GM21515 (cell line): Measurements from ENCODE around the gene PARK7.
"Not testable (repeated sequence)": the region's sequence is repeated elsewhere in the genome, so short reads cannot be mapped to it uniquely, and the experiment has no call there.

Experiments used
- ATAC-seq: cut with Tn5 transposase; IDR thresholded peaks from one replicate; pipeline ENCODE4 v1.9.1; 2021; ENCODE audit not compliant: unreplicated experiment

PARK7 gene

DNA sequence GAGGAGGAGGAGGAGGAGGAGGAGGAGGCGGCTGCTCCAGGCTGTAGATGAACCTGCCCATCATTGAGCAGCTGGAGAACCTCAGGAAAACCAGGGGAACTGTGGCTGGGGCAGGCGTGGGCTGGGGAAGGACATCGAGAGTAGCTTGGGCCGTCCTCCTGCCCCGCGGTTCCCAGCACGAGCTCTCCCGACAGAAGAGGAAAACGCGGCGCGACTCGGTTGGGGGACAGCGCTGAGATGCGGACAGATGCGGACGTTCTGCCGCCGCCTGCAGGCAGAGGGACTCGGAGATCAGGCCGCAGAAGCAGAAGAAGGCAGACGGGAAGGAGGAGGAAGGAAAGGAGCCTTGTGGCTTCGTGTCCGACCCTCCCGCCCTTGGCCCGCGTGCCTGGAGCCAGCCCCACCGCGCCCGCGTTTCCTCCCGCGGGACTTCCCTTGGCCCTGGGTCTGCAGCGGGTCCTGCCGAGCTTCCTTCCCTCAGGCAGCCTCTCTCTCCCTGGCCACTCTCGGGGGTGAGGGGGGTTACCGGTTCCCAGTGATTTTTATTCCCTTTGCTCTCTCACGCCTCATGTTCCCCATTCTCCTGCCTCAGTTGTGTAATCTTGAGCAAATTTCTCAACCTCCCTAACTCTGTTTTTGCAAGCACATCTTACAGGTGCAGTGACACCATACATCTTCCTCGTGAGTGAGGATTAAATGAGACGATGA, 19.1 kb upstream of the PARK7 start:
- no peak for ATAC-seq

DNA sequence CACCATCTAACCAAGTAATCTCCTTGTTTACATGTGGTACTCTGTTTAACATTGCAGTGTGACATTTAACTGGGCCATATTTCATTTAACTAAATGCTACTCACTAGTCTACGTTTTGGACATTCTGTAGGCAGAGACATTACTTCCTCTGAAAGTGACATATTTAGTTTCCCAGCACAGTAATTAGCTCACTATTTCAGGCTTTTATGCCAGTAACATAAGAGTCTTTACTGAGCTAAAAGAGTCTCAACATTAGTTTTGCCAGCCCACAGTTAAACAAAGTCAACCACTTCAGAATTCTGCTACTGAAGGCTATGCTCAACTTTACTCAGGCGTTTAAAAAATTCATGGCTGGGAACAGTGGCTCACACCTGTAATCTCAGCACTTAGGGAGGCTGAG, 18.3 kb upstream of the PARK7 start:
- no peak for ATAC-seq

DNA sequence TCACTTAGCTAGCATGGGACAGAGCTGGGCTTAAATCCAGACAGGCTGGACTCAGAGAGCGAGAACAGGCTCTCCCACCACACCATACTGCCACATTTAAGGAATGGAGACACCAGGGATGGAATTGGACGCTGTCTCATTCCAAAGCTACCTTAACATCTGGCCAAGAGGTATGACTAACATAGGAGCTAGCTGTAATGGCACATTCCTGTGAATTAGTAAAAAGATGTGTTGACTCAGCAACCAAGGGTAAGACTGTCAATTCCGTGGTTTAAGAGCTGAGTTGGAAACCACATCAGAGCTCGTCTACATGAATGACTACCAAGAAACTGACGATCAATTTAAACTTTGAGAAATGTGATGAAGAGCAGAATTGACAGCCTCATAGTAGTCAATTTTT, 12.6 kb upstream of the PARK7 start:
- no peak for ATAC-seq

GRCh38 chr1:7952791-7953190, 8.7 kb upstream of the PARK7 start:
- ATAC-seq: not testable (repeated sequence)

DNA sequence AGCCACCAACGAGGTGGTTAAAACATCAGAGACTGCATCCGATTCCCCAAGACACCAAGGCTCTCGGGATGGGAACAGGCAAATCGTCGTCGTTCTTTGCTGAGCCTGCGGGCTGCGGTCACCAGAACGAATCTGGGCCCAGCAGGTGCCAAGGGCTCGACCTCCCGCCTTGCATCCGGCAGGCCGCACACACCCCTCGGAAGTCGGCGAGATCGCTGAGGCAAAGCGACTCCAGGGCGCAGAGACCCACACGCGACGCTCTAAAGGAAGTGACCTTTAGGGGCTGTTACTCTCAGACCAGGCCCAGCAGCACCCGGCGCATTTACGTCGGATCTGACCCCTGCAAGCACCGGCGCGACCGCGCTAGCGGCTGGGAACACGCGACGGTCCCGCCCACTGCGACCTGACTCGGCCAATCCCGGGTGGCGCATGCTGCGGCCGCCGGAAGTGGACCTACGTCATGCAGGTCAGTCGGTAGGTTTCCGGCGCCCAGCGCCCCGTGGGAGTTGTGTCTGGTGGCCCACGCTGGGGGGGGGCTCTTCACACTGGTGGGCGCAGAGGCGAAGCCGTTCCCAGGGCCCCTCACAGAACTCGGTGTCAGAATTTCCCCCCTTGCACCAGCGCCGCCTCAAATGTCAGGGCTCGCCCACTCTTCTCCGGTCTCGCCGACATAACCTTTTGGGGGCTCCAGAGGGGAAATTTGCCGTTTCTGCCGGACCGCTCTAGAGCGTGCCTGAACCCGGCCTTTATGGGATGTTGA, 7.5 kb upstream of the PARK7 start:
- ATAC-seq: peak; percentile 94

GRCh38 chr1:7954683-7955082, 6.8 kb upstream of the PARK7 start:
- ATAC-seq: no peak

DNA sequence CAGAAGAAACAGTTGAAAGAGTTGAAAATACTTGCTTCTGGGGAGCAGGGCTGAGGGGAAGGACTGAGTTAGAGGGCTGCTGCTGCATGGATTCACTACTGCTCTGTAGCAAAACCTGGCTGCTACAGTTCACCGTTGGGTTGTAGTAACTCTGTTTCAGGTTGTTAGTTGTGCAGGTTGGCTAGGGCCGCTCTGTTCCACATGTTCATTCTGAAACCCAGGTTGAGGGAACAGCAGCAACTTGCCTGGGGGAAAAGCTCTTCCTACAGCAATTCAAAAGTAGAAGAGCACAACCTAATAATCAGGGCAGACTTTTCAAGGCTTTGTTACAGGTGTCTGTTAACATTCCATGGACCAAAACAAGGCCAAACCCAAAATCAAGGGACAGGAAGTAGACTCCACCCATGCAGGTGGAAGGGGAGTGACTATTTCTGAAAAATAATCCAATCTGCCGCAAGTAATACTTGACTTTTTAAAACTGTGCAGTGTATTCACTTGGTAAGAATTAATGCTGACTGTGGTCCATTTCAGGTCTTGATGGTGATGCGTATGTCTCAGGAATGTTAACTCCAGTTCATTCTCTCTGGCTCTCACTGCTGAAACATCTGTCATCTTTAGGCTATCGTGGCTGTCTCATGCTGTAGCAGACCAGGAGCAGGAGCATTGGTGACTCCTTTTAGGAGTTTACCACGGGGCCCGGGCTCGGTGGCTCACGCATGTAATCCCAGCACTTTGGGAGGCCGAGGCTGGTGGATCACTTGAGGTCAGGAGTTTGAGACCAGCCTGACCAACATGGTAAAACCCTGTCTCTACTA, 5.1 kb upstream of the PARK7 start:
- no peak for ATAC-seq

DNA sequence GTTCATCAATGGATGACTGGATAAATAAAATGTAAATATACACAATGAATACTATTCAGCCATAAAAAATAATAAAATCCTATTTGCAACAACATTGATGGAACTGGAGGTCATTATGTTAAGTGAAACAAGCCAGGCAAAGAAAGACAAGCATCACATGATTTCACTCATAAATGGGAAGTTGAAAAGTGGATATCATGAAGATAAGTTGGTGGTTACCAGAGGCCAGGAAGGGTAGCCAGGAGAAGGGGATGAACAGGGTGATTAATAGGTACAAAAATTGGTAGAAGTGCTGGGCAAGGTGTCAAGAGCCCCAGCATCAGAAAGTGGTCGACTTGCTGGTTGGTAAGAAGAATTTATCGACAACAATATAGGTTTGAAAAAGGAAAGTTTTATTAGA, 1.3 kb upstream of the PARK7 start:
- ATAC-seq: no peak

DNA sequence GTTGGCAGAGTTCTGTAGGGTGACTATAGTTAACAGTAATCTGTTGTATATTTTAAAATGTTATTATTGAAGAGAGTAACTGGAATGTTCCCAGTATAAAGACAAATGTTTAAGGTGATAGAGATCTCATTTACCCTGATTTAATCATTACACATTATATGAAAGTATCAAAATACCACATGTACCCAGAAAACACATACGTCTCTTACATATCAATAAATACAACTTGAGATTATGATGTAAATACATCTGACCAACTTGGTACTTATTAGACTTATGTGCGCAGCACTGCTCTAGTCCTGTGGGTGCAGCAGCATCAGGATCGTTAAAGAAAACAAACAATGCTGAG, 670 bp upstream of the PARK7 start:
- ATAC-seq: no peak

DNA sequence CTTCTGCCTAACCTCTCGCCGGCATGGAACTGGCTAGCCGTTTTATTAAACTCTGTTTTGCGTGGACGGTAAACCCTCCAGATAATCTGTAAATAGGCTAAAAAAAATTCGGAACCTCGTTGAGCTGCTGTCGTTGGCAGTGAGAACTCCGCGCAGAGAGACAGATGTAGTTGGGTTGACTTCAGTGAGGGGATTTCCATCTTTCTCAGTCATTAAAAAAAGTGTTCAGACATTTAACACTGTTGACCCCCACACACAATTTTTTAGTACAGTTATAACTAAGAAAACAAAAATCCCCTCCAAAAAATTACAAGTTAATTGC, 464 bp downstream of the PARK7 start:
- peak; percentile 12 for ATAC-seq

- ATAC-seq: no peak
These were observed 1.3 kb downstream of the PARK7 start for GRCh38 chr1:7962636-7963377.

DNA sequence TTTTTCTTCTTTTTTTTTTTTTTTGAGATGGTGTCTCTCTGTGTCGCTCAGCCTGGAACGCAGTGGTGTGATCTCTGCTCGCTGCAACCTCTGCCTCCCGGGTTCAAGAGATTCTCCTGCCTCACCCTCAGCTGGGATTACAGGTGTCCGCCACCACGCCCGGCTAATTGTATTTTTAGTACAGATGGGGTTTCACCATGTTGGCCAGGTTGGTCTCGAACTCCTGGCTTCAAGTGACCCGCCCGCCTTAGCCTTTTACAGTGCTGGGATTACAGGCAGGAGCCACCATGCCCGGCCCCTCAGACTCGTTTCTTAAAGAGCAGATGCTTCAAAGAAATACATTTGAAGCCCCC, 1.8 kb downstream of the PARK7 start:
- not testable (repeated sequence) for ATAC-seq

DNA sequence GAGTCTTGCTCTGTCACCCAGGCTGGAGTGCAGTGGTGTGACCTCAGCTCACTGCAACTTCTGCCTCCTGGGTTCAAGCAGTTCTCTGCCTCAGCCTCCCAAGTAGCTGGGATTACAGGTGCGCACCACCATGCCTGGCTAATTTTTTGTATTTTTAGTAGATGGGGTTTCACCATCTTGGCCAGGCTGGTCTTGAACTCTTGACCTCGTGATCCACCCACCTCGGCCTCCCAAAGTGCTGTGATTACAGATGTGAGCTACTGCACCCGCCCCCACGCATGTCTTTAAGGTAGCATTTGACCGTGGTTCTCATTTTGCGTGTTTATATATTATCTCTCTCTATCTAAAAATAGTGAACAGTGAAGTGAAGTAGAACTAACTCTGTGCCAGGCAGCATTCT, 2.3 kb downstream of the PARK7 start:
- not testable (repeated sequence) for ATAC-seq

DNA sequence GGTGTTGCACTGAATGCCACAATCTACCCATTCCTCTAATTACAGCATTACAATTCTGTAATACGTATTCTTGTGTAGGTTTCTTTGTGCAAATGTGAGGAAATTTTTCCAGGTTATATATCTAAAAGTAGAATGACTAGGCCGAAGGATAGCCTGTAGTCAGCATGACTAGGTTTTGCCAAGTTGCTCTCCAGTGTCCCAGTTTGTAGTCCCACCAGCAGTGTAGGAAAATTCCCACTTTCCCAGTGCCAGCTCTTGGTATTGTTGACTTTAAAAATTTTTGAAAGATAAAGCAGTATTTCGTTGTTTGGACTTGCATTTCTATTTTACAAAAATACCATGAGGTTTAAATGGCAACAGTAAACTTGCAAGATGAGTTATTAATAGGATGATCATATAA, 3.0 kb downstream of the PARK7 start:
- no peak for ATAC-seq

- ATAC-seq: no peak
These were observed 5.7 kb downstream of the PARK7 start for GRCh38 chr1:7967196-7967595.

GRCh38 chr1:7967651-7968050, 6.1 kb downstream of the PARK7 start:
- no peak for ATAC-seq

DNA sequence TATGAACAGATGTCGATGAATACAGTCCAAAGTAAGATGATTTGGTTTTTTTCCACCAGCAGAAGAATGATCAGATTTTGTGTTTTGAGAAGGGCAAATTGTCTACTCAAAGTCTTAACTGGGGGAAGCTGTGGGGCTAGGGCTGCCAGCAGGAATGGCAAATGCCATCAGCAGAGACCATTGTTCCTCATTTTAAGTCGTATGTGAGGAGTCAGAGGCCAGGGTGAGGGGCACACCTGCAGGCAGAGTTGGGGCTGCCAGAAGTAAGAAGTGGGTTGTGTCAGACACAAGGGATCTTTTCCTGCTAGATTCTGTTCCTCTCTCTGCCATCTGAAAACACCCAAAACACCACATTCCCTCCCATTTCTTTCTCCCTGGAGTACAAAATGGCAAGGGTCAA, 8.7 kb downstream of the PARK7 start:
- no peak for ATAC-seq

- no peak for ATAC-seq
These were observed 9.5 kb downstream of the PARK7 start for GRCh38 chr1:7971024-7971423.

- no peak for ATAC-seq
These were observed 10.8 kb downstream of the PARK7 start for GRCh38 chr1:7972285-7972684.

DNA sequence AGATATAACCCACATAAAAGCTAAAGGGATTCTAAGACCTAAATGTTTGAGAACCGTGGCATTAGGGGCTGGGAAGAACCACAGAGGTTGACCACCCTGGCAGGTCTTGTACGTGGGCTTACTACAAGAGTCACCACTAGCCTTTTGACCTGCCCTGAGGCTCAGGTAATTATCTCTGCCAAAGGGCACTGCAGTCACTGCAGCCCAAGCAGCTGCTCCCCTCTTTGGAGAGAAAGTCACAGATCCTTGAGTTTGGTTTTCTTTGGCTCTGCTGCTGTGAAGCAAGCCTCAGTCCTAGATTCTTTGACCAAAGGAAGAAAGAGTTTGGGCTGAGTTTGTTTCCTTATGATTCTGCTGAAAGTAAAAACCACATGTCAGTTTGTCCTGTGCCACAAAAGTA, 11.6 kb downstream of the PARK7 start:
- ATAC-seq: no peak

DNA sequence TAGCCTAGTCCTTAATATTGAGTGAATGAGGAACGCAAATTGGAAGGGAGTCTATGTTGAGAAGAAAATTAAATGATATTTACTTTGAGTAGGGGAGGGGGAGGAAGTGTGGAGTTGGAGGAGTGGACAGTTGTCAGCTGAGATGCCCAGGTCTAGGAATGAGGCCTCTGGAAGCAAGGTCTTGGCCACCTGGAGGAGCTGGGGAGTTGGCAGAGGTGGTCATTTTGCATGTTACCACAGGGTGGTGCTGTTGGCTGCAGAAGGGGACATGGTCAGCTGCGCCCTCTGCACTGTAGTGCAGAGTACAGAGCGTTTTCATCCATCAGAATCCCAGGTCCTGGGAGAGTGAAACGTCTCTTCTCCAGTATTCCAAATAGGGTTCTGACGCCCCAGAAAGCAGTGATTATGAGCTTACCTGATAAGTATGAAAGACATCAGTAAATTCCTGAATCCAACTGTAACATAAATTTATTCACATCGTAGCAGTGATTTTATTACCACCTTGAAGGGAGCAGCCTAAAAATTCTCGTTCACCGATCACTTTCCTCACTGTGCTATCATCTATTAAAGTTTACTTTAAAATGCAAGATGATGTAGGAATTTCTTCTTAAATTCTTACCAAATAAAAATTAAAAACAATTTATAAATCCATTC, 13.8 kb downstream of the PARK7 start:
- no peak for ATAC-seq
